AG09309 (cell line): ENCODE results near the gene COLEC11.
"Not testable (repeated sequence)": the region's sequence is repeated elsewhere in the genome, so short reads cannot be mapped to it uniquely, and the experiment has no call there.

ENCODE experiments used
- DNase-seq: peaks from one replicate; pipeline ENCODE4 v3.0.0-alpha.2; 2010; ENCODE audit warnings: low read depth
- H3K4me3 ChIP-seq: 2 replicates; pipeline ENCODE4 v1.5.1; 2011; ENCODE audit warnings: mild to moderate bottlenecking, low read depth, low read length, moderate library complexity; ENCODE audit not compliant: control insufficient read depth
- TF ChIP-seq, protein P1 (sequence below): IDR thresholded peaks from 2 replicates; pipeline ENCODE4 v1.5.1; 2011; ENCODE audit warnings: mild to moderate bottlenecking, low read depth, low read length, inconsistent platforms; ENCODE audit not compliant: insufficient read depth, control insufficient read depth; ENCODE audit errors: missing control alignments

COLEC11 gene

DNA sequence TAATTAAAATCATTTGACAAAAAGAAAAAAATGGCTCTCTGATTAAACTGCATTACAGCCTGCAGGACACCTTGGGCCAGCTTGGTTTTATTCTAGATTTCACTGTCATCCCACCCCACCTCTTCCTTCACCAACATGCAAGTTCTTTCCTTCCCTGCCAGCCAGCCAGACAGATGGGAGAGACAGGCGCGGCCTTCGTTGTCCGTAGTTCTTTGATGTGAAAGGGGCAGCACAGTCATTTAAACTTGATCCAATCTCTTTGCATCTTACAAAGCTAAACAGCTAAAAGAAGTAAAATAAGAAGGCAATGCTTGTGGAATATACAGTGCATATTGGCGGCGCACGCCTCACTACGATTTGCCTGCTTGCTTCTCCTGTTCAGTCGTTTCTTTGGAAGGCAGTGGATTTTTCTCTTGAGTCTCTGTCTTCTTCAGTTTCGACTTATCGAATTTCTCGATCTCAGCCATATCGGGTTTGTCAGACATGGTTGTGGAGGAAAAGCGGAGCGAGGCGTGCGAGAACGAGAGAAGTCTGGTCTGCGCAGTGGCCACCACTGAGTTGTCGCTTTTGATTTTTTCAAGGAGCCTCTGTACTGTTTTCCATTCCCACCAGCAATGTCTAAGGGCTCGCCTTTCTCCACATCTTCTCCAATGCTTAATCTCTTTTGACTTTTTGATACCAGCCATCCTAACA, 22.4 kb downstream of the COLEC11 start:
- no peak for DNase-seq
- no peak overlapping the region for H3K4me3 ChIP-seq
- TF ChIP-seq, protein P1, sequence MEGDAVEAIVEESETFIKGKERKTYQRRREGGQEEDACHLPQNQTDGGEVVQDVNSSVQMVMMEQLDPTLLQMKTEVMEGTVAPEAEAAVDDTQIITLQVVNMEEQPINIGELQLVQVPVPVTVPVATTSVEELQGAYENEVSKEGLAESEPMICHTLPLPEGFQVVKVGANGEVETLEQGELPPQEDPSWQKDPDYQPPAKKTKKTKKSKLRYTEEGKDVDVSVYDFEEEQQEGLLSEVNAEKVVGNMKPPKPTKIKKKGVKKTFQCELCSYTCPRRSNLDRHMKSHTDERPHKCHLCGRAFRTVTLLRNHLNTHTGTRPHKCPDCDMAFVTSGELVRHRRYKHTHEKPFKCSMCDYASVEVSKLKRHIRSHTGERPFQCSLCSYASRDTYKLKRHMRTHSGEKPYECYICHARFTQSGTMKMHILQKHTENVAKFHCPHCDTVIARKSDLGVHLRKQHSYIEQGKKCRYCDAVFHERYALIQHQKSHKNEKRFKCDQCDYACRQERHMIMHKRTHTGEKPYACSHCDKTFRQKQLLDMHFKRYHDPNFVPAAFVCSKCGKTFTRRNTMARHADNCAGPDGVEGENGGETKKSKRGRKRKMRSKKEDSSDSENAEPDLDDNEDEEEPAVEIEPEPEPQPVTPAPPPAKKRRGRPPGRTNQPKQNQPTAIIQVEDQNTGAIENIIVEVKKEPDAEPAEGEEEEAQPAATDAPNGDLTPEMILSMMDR: no peak

DNA sequence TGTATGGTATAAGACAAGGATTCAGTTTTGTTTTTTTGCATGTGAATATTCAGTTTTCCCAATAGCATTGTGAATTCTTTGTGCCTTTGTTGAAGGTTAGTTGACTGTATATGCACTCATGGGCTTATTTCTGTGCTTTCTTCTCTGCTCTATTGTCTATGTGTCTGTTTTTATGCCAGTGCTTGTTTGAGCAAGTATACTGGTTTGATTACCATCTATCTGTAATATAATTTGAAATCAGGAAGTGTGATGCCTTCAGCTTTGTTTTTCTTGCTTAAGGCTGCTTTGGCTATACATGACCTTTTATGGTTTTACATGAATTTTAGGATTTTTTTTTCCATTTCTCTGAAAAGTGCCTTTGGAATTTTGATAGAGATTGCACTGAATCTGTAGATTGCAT, 23.5 kb downstream of the COLEC11 start:
- TF ChIP-seq, protein P1: no peak
- H3K4me3 ChIP-seq: no peak overlapping the region

GRCh38 chr2:3619033-3619432, 24.1 kb downstream of the COLEC11 start:
- TF ChIP-seq, protein P1: no peak
- H3K4me3 ChIP-seq: no peak overlapping the region
- no peak for DNase-seq

More for the DNA sequence above, 23.5 kb downstream of the COLEC11 start:
- no peak for DNase-seq

GRCh38 chr2:3619661-3620060, 24.7 kb downstream of the COLEC11 start:
- not testable (repeated sequence) for DNase-seq, H3K4me3 ChIP-seq

DNA sequence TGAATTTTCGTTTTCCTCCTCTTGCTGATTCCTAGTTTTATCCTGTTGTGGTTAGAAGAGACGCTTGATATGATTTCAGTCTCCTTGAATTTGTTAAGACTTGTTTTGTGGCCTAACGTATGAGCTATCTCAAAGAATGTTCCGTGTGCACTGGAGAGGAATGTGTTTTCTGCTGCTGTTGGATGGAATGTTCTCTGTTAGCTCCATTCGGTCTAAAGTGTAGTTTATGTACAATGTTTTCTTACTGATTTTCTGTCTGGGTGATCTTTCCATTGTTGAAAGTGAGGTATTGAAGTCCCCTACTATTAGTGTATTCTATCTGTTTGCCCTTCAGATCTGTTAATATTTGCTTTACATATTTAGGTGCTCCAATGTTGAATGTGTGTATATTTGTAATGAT, 25.9 kb downstream of the COLEC11 start:
- no peak overlapping the region for H3K4me3 ChIP-seq
- no peak for DNase-seq
- TF ChIP-seq, protein P1: no peak

DNA sequence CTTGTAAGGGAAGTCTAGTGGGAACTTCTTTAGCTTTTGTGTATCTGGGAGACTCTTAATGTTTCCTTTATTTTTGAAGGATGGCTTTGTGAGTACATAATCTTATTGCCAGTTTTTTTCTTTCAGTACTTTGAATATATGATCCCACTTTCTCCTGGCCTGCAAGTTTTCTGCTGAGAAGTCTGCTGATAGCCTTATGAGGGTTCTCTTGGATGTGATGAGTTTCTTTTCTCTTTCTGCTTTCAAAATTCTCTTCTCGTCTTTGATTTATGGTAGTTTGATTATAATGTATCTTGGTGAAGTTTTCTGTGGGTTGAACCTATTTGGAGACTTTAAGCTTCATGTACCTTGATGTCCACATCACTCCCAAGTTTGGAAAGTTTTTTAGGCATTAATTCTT, 28.1 kb downstream of the COLEC11 start:
- DNase-seq: no peak
- TF ChIP-seq, protein P1: no peak
- no peak overlapping the region for H3K4me3 ChIP-seq

DNA sequence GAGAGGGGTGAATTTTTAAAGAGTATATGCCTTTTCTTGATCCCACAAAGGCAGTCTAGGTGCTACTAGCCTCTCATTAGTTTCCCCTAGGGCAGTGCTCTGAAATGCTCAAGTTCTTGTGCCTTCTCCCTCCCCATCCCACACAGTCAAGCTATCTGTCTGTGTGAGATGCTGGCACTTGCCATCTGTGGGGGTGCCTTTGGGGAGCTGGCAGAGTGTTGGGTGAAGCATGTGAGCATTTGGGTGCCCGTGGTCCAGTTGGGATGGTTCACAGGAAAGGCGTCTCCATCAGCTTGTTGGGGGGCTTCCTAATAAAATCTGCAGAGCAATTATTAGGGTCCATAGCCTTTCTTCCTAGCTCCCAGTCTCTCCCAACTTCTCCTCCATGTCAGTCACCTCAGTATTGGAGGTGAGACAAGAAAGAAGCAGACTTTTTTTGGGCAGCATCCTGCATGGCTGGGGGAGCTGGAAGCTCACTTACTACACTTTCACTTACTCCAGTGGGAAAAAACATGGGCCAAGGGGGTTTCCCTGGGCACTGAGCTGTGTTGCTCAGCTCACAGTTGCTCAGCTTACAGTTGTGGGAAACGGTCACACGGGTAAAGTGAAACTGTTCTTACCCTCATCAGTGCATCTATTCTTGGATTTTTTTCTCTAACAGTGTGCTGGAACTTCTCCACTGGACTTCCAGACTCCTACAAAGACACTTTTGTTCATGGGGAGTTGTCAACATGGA, 29.3 kb downstream of the COLEC11 start:
- H3K4me3 ChIP-seq: no peak overlapping the region
- no peak for DNase-seq
- TF ChIP-seq, protein P1: no peak
